HepG2 (cell line): ENCODE data around the gene TASP1. TPM values are rescaled to one million over a fixed set of nuclear protein-coding genes. Genes with fewer than 3 reads are reported as not detected.

Experiments used
- ELF3 ChIP-seq: IDR thresholded peaks from 2 replicates; pipeline ENCODE4 v1.6.1; 2016; ENCODE audit warnings: missing genetic modification reagents, missing compliant biosample characterization
- ELF4 ChIP-seq: sonication (generic); formaldehyde crosslinking; IDR thresholded peaks from 2 replicates; pipeline ENCODE4 v1.5.0; 2020; ENCODE audit warnings: missing genetic modification reagents, mild to moderate bottlenecking, moderate library complexity, borderline replicate concordance
- KAT7 ChIP-seq: IDR thresholded peaks from 2 replicates; pipeline ENCODE4 v1.6.1; 2018; ENCODE audit warnings: borderline replicate concordance, missing compliant biosample characterization
- KMT2A ChIP-seq: sonication (generic); formaldehyde crosslinking; IDR thresholded peaks from 2 replicates; pipeline ENCODE4 v1.4.0; 2020; ENCODE audit warnings: missing genetic modification reagents
- PHF21A ChIP-seq: sonication (generic); formaldehyde crosslinking; IDR thresholded peaks from 2 replicates; pipeline ENCODE4 v1.5.0; 2020; ENCODE audit warnings: mild to moderate bottlenecking, missing genetic modification reagents
- SALL2 ChIP-seq: sonication (generic); formaldehyde crosslinking; IDR thresholded peaks from 2 replicates; pipeline ENCODE4 v1.8.1; 2023; ENCODE audit warnings: mild to moderate bottlenecking, missing genetic modification reagents, inconsistent platforms
- SNRNP70 ChIP-seq: fragments of 200-400 bp; formaldehyde crosslinking; IDR thresholded peaks from 2 replicates; pipeline ENCODE4 v1.6.1; 2017; ENCODE audit warnings: mild to moderate bottlenecking, low read depth, low read length, moderate library complexity
- TBP ChIP-seq: sonication (generic); formaldehyde crosslinking; IDR thresholded peaks from 2 replicates; pipeline ENCODE4 v1.5.0; 2020; ENCODE audit warnings: missing genetic modification reagents
- TBX2 ChIP-seq: sonication (generic); formaldehyde crosslinking; IDR thresholded peaks from 2 replicates; pipeline ENCODE4 v1.5.0; 2020; ENCODE audit warnings: missing genetic modification reagents, mild to moderate bottlenecking, borderline replicate concordance
- TCF7 ChIP-seq: sonication (generic); IDR thresholded peaks from 2 replicates; pipeline ENCODE4 v1.6.1; 2016; ENCODE audit warnings: antibody characterized with exemption, low read depth
- ZBTB37 ChIP-seq: sonication (generic); formaldehyde crosslinking; IDR thresholded peaks from 2 replicates; pipeline ENCODE4 v1.4.0; 2020; ENCODE audit warnings: mild to moderate bottlenecking, missing genetic modification reagents
- ZFP41 ChIP-seq: sonication (generic); formaldehyde crosslinking; IDR thresholded peaks from 2 replicates; pipeline ENCODE4 v1.4.0; 2020; ENCODE audit warnings: mild to moderate bottlenecking, missing genetic modification reagents, borderline replicate concordance
- ZFYVE20 ChIP-seq: sonication (generic); formaldehyde crosslinking; IDR thresholded peaks from 2 replicates; pipeline ENCODE4 v1.8.0; 2023; ENCODE audit warnings: low read depth, mild to moderate bottlenecking, moderate library complexity, missing genetic modification reagents, borderline replicate concordance
- ZNF263 ChIP-seq: sonication (generic); formaldehyde crosslinking; IDR thresholded peaks from 2 replicates; pipeline ENCODE4 v1.4.0; 2020; ENCODE audit warnings: missing genetic modification reagents
- ZNF609 ChIP-seq: sonication (generic); formaldehyde crosslinking; IDR thresholded peaks from 2 replicates; pipeline ENCODE4 v1.4.0; 2020; ENCODE audit warnings: mild to moderate bottlenecking, missing genetic modification reagents, borderline replicate concordance
- ZNF687 ChIP-seq: sonication (generic); formaldehyde crosslinking; IDR thresholded peaks from 2 replicates; pipeline ENCODE4 v1.5.1; 2020; ENCODE audit warnings: mild to moderate bottlenecking, missing genetic modification reagents, moderate library complexity
- polyA plus RNA-seq, 8 experiments: library from polyadenylated mRNA; depleted of rRNA in 3 of 8; stranded (reverse) in 7 of 8; unstranded in 1 of 8; fragments of >200 nt; fragmentation: Illumina TruSeq in 4 of 8; extraction: Trizol in 4 of 8; gene quantifications; 2 replicates each; pipeline versions ENCODE4 v1.2.1 to v1.2.3, GENCODE V29; 2011 to 2016; ENCODE audit warnings: low read depth in 4 of 8, missing spikeins in 1 of 8, mixed read lengths in 1 of 8; ENCODE audit not compliant: insufficient read depth in 1 of 8
- total RNA-seq, 5 experiments: library from RNA; depleted of rRNA; stranded (reverse); fragments of >200 nt; fragmentation: Illumina TruSeq; extraction: Trizol; gene quantifications; 2 replicates each; pipeline ENCODE4 v1.2.3, GENCODE V29; 2016; ENCODE audit warnings: low read depth in 1 of 5
- TF ChIP-seq, protein P1 (sequence below): IDR thresholded peaks from 2 replicates; pipeline ENCODE4 v1.6.1; 2016; ENCODE audit warnings: missing biosample characterization, missing genetic modification reagents, low read depth

TASP1 gene
- total and polyA plus RNA-seq, 2 of the 13 experiments (the other 11 are each of a cell fraction or from before 2014, with no cell fraction given) = 10.0 to 25.2 TPM

DNA sequence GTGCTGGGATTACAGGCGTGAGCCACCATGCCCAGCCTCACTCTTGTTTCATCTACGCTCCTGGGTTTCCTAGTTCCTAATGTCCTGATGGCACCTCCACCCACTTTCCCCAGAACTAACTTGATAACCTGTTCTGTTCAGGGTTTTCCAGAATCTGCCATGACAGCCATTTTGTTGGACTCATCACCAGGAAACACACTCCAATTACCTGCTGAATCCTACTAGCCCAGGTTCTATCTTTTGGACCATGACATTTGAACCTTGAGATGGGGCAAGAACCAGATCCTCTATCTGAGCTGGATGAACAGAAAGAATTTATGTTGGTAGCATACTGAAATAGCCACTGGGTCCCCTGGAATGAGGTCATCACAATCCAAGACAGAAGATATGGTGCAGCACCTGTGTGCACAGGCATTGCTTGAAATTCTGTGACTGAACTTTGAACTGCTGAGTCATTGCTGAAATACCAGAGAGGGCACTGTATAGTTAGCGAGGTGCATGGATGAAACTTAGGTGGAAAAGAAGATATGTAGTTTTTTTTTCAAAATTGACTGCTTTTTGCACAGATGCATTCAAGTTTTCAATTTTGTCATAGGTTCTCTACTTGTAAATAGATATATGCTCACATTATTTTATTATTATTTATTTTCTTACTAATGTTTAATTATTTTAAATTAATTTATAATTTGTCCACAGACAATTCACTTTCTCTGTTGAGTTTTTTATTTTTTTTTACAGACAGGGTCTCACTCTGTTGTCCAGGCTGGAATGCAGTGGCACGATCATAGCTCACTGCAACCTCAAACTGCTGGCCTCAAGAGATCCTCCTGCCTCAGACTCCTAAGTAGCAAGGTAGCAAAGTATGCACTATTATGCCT lies 42.8 kb upstream of the TASP1 start (continued):
- TF ChIP-seq, protein P1, sequence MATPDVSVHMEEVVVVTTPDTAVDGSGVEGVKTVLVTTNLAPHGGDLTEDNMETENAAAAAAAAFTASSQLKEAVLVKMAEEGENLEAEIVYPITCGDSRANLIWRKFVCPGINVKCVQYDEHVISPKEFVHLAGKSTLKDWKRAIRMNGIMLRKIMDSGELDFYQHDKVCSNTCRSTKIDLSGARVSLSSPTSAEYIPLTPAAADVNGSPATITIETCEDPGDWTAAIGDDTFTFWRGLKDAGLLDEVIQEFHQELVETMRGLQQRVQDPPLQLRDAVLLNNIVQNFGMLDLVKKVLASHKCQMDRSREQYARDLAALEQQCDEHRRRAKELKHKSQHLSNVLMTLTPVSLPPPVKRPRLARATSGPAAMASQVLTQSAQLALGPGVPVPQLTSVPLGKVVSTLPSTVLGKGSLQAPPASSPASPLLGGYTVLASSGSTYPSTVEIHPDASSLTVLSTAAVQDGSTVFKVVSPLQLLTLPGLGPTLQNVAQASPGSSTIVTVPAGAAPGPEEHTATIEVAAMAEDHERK = 0 out of 2 replicates have a peak, but pooled peaks have one; percentile 21
- TF ChIP-seq TBX2 (CRISPR knock-in tag) = no peak; the same call in 1 of the 2 replicates
- no peak for TF ChIP-seq TCF7
- TF ChIP-seq ZFYVE20 = no peak
- no peak for TF ChIP-seq ZNF687 (CRISPR knock-in tag)
- TF ChIP-seq KAT7 (CRISPR knock-in tag) = no peak
- TF ChIP-seq PHF21A (CRISPR knock-in tag) = peak; percentile 71
- no peak for TF ChIP-seq ZFP41 (CRISPR knock-in tag)
- no peak for TF ChIP-seq ELF4 (CRISPR knock-in tag)
- TF ChIP-seq KMT2A (CRISPR knock-in tag) = no peak
- TF ChIP-seq SNRNP70 = no peak
- no peak for TF ChIP-seq ZNF263
- TF ChIP-seq TBP (CRISPR knock-in tag) = no peak
- no peak for TF ChIP-seq SALL2 (CRISPR knock-in tag)
- peak; percentile 72 for TF ChIP-seq ELF3 (CRISPR knock-in tag)
- TF ChIP-seq ZBTB37 (CRISPR knock-in tag) = no peak
- no peak for TF ChIP-seq ZNF609 (CRISPR knock-in tag)
